GM21423 (cell line): ENCODE data around the gene ATP6V1A.

Experiments used
- ATAC-seq: cut with Tn5 transposase; IDR thresholded peaks from one replicate; pipeline ENCODE4 v1.9.1; 2021; ENCODE audit warnings: mild to moderate bottlenecking, moderate library complexity; ENCODE audit not compliant: unreplicated experiment

ATP6V1A gene

GRCh38 chr3:113746548-113747282 is at the start of gene ATP6V1A:
TSS of gene ATP6V1A (plus strand) at chr3:113747035. CDS start at chr3:113778754, 31,719 bp downstream.
- peak; percentile 34 for ATAC-seq

GRCh38 chr3:113697500-113698090 is 49.2 kb upstream of the ATP6V1A start:
- ATAC-seq = no peak

GRCh38 chr3:113698213-113698742 is 48.6 kb upstream of the ATP6V1A start:
- ATAC-seq = no peak

GRCh38 chr3:113698956-113699355 is 47.9 kb upstream of the ATP6V1A start:
- no peak for ATAC-seq

GRCh38 chr3:113707835-113708234 is 39.0 kb upstream of the ATP6V1A start:
- no peak for ATAC-seq

GRCh38 chr3:113712129-113712528 is 34.7 kb upstream of the ATP6V1A start:
- no peak for ATAC-seq

- ATAC-seq = no peak
These were observed 32.1 kb upstream of the ATP6V1A start for GRCh38 chr3:113714702-113715101.

- no peak for ATAC-seq
These were observed 29.5 kb upstream of the ATP6V1A start for GRCh38 chr3:113717308-113717707.

- ATAC-seq = no peak
These were observed 29.0 kb upstream of the ATP6V1A start for GRCh38 chr3:113717818-113718217.

GRCh38 chr3:113719294-113719693 is 27.5 kb upstream of the ATP6V1A start:
- ATAC-seq = no peak

GRCh38 chr3:113719758-113720157 is 27.1 kb upstream of the ATP6V1A start:
- ATAC-seq = no peak

- ATAC-seq = no peak
These were observed 25.2 kb upstream of the ATP6V1A start for GRCh38 chr3:113721636-113722035.

GRCh38 chr3:113728661-113729060 is 18.2 kb upstream of the ATP6V1A start:
- ATAC-seq = no peak

GRCh38 chr3:113730550-113730949 is 16.3 kb upstream of the ATP6V1A start:
- no peak for ATAC-seq

- ATAC-seq = no peak
These were observed 15.1 kb upstream of the ATP6V1A start for GRCh38 chr3:113731694-113732093.

- peak; percentile 65 for ATAC-seq
These were observed 10.2 kb upstream of the ATP6V1A start for GRCh38 chr3:113736548-113737089.

- ATAC-seq = no peak
These were observed 5.7 kb upstream of the ATP6V1A start for GRCh38 chr3:113741086-113741485.

GRCh38 chr3:113741620-113742019 is 5.2 kb upstream of the ATP6V1A start:
- ATAC-seq = no peak

GRCh38 chr3:113743006-113743630 is 3.7 kb upstream of the ATP6V1A start:
- no peak for ATAC-seq

- peak; percentile 57 for ATAC-seq
These were observed 1.7 kb upstream of the ATP6V1A start for GRCh38 chr3:113744941-113745755.
